ENCODE data around the gene TNF.

TNF gene

GRCh38 chr6:31575335-31575901 lies at the start of gene TNF:
Gene TNF, plus strand, starts transcription at chr6:31575565. Its CDS starts 177 bp downstream, at chr6:31575742.
- DNase-seq: no peak

GRCh38 chr6:31525932-31526591 lies 49.3 kb upstream of the TNF start:
- no peak for DNase-seq

GRCh38 chr6:31528307-31528777 lies 47.0 kb upstream of the TNF start:
- DNase-seq: no peak

GRCh38 chr6:31528821-31529328 lies 46.5 kb upstream of the TNF start, which contains the start of gene MCCD1:
Gene MCCD1, plus strand, starts transcription at chr6:31528962. Its CDS starts 53 bp downstream, at chr6:31529015.
- DNase-seq: no peak

GRCh38 chr6:31529329-31530150 lies 45.8 kb upstream of the TNF start:
- DNase-seq: no peak

GRCh38 chr6:31530659-31531058 lies 44.7 kb upstream of the TNF start:
- DNase-seq: no peak

GRCh38 chr6:31531162-31531561 lies 44.2 kb upstream of the TNF start:
- DNase-seq: no peak

- DNase-seq: no peak
Observed at GRCh38 chr6:31531771-31532643, 43.4 kb upstream of the TNF start.

GRCh38 chr6:31532644-31533454 lies 42.5 kb upstream of the TNF start:
- no peak for DNase-seq

- no peak for DNase-seq
Observed at GRCh38 chr6:31533455-31533841, 41.9 kb upstream of the TNF start.

- no peak for DNase-seq
Observed at GRCh38 chr6:31534011-31534410, 41.4 kb upstream of the TNF start.

- no peak for DNase-seq
Observed at GRCh38 chr6:31534521-31535040, 40.8 kb upstream of the TNF start.

- DNase-seq: no peak
Observed at GRCh38 chr6:31535538-31536324, 39.6 kb upstream of the TNF start.

- DNase-seq: no peak
Observed at GRCh38 chr6:31538805-31539400, 36.5 kb upstream of the TNF start.

- no peak for DNase-seq
Observed at GRCh38 chr6:31540640-31541039, 34.7 kb upstream of the TNF start.

- DNase-seq: peak; percentile 46
Observed at GRCh38 chr6:31541059-31541657, 34.2 kb upstream of the TNF start.

GRCh38 chr6:31541658-31542521 lies 33.5 kb upstream of the TNF start, which contains the start of gene DDX39B:
Gene DDX39B, minus strand, starts transcription at chr6:31542003. Its CDS starts 1,471 bp downstream, at chr6:31540532.
- DNase-seq: peak; percentile 97

GRCh38 chr6:31543639-31544038 lies 31.7 kb upstream of the TNF start:
- no peak for DNase-seq
